AG10803 (cell line): ENCODE results near the gene SENP2.

Source experiments
- DNase-seq: peaks from one replicate; pipeline ENCODE4 v3.0.0; 2010; ENCODE audit warnings: low read depth
- H3K4me3 ChIP-seq: 2 replicates; pipeline ENCODE4 v1.5.1; 2011; ENCODE audit warnings: mild to moderate bottlenecking, low read length, control low read depth
- CTCF ChIP-seq: conservative IDR thresholded peaks from 2 replicates; pipeline ENCODE4 v1.5.1; 2011; ENCODE audit warnings: mild to moderate bottlenecking, low read length, control low read depth, inconsistent platforms

The SENP2 gene

DNA sequence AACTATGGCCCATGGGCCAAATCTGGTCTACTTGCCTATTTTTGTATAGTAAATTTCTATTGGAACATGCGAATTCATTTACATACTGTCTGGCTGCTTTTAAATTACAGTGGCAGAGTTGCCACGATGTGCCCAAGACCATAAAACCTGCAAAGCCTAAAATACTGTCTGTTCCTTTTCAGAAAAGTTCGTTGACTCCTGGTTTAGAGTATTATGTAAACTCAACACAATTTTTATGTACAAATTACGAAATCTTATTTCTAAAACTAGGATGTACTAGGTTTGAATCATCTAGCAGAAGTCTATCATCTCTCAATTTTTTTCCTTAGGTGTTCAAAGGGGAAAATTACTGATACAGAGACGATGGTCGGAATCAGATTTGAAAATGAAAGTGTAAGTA is 26.9 kb downstream of the SENP2 start:
- no peak for DNase-seq
- H3K4me3 ChIP-seq, result no peak overlapping the region
- no peak for TF ChIP-seq CTCF

DNA sequence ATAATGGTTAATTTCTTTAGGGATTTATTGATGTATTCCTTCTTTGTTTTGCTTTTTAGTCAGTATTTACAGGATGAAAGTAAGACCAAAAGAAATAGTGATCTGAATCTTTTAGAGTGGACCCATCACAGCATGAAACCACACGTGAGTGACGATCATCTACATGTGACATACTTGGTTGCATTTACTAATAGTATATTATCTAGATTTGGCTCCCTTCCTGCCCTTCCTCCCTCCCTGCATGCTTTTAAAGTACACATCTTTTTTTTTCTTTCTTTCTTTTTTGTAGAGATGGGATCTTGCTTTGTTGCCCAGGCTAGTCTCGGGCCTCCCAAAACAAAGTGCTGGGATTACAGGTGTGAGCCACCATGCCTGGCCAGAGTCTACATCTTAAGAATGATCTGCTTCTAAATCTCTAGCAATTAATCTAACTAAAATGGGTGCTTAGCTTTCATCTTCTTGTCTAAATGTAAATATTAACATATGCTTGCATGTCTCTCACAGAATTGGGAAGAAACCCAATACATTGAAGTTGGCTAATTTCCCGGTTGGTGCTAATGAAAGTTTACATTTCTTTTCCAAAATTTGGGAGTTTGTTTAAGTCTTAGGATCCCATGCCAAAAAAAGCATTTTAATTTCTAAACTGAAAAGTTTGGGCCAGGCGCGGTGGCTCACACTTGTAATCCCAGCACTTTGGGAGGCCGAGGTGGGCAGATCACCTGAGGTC is 38.0 kb downstream of the SENP2 start:
- H3K4me3 ChIP-seq, result no peak overlapping the region
- DNase-seq, result no peak
- no peak for TF ChIP-seq CTCF

DNA sequence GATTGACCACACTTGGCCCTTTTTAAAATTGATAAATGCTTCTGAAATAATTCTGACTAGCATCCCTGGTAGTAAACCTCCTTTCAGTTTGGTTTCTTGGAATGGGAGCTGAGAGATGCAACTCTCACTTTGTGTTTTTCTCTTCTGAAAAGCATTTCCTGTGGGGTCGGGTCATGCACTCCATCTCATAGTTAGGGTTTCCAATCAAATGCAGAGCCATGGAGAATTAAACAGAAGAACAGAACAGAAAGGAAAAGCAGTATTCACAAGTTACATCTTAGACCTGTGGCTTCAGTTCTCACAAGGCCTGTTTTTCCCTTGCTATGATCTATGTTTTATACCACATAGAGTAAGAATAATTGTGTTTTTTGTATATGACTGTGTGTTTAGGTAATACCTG is 39.7 kb downstream of the SENP2 start:
- TF ChIP-seq CTCF, result no peak
- H3K4me3 ChIP-seq, result no peak overlapping the region
- no peak for DNase-seq

DNA sequence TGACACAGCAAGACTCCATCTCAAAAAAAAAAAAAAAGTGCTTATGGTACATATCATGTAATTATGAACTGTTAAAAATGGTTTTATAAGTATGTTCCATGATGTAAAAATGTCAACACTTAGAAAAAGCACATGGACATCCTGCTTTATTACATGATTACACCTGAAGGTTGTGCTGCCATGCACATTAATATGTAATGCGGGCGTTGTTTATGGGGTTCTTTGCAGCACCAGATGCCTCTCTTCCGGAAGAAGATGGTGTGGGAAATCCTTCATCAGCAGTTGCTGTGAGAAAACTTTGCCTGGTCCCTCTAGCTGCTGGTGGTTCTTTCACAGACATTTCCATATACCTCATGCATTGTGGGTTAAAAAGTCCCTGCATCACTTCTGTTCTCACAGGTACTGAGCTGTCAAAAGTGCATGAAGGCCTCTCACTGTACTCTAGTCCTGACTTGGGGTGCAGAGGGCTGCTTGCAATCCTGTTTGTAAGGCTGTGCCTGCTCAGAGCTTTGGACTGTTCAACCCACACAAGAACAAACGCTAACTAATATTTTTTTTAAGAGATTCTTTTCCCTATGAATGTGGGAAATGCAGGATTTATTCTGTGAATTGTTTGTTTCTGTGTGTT is 43.6 kb downstream of the SENP2 start:
- no peak overlapping the region for H3K4me3 ChIP-seq
- no peak for DNase-seq
- TF ChIP-seq CTCF, result no peak

DNA sequence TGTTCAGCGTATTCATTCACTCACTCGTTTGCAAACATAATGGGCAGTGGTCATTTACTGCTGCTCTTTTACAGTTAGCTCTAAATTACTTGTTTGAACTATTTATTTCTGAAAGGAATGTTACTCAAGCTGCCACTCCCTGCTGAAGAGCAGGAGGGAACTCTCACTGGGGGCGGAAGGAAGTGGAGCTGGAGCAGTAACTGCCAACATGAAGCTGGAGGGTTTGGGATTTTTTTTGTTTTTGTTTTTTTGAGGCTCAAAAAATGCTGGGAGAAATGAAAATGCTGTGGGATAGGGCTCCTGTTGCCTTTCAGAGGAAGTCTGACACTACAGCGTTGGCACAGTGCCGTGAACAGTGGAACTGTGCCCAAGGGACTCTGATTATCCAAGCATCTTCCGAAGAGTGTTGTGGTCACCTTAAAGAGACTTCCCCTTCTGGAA is 44.1 kb downstream of the SENP2 start:
- DNase-seq, result peak; percentile 53
- no peak for TF ChIP-seq CTCF
- H3K4me3 ChIP-seq, result no peak overlapping the region

GRCh38 chr3:185631108-185631507 is 45.0 kb downstream of the SENP2 start:
- no peak for DNase-seq
- H3K4me3 ChIP-seq, result no peak overlapping the region
- no peak for TF ChIP-seq CTCF

DNA sequence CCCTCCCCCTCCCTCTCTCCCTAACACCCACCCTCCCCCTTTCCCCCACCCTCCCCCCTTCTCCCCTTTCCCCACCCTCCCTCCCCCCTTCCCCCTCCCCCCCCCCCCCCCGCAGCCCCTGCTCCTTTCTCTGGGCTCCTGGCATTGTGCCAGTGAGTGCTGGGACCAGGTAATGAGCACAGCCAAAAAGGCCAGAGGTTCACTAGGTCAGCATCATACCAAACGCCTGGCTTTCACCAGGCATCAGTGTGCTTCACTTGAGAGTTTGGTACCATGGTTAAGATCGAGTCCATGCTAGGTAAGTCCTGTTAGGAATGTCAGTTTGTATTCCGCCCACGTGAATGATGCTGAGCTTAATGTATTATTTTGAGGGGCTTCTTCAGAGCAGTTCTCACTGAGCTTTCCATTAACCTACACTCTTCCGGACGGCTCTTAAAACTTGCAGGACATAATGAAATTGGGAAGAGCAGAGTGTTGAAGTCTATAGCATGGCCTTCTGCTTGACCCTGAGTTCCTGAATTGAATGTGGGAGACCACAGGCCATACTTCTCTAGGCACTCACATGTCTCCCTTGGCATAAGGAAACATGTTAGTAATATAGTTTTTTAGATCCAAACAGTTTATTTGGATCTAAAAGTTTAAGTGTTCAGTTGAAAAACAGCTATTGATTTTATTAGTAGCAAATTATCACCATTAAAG is 45.6 kb downstream of the SENP2 start:
- H3K4me3 ChIP-seq, result no peak overlapping the region
- no peak for TF ChIP-seq CTCF
- no peak for DNase-seq
